ENCODE results near the gene ABHD2. TPM values are rescaled to one million over a fixed set of nuclear protein-coding genes. Genes with fewer than 3 reads are reported as not detected.

ABHD2 gene
- total and polyA plus RNA-seq, 9 of the 15 experiments (the other 6 are each of a cell fraction or from before 2014, with no cell fraction given) = 16.9 to 99.8 (median 47.5) TPM

DNA sequence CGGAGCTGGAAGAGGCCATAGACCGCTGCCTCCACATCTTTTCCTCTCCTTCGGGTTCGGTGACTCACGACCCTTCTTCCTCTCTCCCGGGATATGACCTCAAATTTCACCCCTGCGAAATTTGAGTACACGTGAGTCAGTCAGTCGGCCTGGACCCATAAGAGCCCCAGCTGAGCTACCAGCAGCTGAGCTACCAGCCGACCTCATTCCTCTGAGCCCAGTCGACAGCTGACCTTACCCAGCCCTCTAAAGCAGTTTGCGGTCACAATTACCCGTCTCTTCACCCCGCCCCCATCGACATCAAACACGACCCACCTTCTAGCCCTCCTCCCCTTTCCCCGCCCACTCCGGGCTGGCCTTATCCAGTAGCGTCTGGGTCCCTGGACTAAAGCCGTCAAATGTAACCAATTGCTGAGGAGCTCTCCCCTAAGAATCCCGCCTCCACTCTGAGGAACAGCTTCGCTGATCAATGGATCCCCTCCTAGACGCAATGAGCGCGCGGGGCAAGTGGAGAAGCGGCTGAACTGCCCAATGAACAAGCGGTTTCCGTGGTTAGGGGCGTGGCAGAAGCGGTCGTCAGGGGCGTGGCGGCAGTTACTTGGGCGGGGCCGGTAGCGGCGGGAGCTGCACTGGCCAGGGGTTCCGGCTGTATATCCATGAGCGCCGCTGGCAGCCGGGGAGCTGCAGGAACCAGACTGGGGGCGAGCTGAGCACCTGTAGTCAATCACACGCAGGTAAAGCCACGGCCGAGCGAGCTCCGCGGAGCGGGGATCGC lies at the start of gene ABHD2 (continued):
- TF ChIP-seq, protein P1, sequence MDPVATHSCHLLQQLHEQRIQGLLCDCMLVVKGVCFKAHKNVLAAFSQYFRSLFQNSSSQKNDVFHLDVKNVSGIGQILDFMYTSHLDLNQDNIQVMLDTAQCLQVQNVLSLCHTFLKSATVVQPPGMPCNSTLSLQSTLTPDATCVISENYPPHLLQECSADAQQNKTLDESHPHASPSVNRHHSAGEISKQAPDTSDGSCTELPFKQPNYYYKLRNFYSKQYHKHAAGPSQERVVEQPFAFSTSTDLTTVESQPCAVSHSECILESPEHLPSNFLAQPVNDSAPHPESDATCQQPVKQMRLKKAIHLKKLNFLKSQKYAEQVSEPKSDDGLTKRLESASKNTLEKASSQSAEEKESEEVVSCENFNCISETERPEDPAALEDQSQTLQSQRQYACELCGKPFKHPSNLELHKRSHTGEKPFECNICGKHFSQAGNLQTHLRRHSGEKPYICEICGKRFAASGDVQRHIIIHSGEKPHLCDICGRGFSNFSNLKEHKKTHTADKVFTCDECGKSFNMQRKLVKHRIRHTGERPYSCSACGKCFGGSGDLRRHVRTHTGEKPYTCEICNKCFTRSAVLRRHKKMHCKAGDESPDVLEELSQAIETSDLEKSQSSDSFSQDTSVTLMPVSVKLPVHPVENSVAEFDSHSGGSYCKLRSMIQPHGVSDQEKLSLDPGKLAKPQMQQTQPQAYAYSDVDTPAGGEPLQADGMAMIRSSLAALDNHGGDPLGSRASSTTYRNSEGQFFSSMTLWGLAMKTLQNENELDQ (CRISPR knock-in tag; IDR thresholded peaks at IDR 0.05; ENCODE audit: borderline replicate concordance) = no peak
- TF ChIP-seq NCOA2 (IDR thresholded peaks at IDR 0.05; ENCODE audit: partially characterized antibody in 2 of 2) (no peak), ZNF3 (CRISPR knock-in tag; IDR thresholded peaks at IDR 0.05) (no peak), SMARCC2 (IDR thresholded peaks at IDR 0.05; ENCODE audit: low read depth) (0 out of 2 replicates have a peak, but pooled peaks have one; percentile 18), RBBP5 (IDR thresholded peaks at IDR 0.05; ENCODE audit: borderline replicate concordance, insufficient read depth, low read length, poor library complexity, severe bottlenecking) (peak; percentile 16), CXXC5 (CRISPR knock-in tag; IDR thresholded peaks at IDR 0.05) (peak; percentile 95), TFAM (CRISPR knock-in tag; conservative IDR thresholded peaks at IDR 0.05) (no peak), MAFG (tag; conservative IDR thresholded peaks at IDR 0.05) (no peak), BRCA1 (IDR thresholded peaks at IDR 0.05) (no peak), BRCA1 (CRISPR knock-in tag; IDR thresholded peaks at IDR 0.05) (no peak), PHF21A (IDR thresholded peaks at IDR 0.05; ENCODE audit: borderline replicate concordance, low read depth) (no peak), CREB1 (IDR thresholded peaks at IDR 0.05) (peak; percentile 72; the same call in 1 of the 2 replicates), CREB1 (CRISPR knock-in tag; IDR thresholded peaks at IDR 0.05) (peak; percentile 68; the same call in 1 of the 2 replicates), CEBPG (CRISPR knock-in tag; IDR thresholded peaks at IDR 0.05) (no peak), CEBPG (tag; conservative IDR thresholded peaks at IDR 0.05 in 1 of 2, IDR thresholded peaks at IDR 0.05 in 1 of 2) (no peak), PTBP1 (IDR thresholded peaks at IDR 0.05; ENCODE audit: low read depth, low read length) (no peak), ZNF140 (CRISPR knock-in tag; IDR thresholded peaks at IDR 0.05) (no peak)
- TF ChIP-seq, protein P2, sequence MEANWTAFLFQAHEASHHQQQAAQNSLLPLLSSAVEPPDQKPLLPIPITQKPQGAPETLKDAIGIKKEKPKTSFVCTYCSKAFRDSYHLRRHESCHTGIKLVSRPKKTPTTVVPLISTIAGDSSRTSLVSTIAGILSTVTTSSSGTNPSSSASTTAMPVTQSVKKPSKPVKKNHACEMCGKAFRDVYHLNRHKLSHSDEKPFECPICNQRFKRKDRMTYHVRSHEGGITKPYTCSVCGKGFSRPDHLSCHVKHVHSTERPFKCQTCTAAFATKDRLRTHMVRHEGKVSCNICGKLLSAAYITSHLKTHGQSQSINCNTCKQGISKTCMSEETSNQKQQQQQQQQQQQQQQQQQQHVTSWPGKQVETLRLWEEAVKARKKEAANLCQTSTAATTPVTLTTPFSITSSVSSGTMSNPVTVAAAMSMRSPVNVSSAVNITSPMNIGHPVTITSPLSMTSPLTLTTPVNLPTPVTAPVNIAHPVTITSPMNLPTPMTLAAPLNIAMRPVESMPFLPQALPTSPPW (CRISPR knock-in tag; IDR thresholded peaks at IDR 0.05) = peak; percentile 89
- TF ChIP-seq, protein P3, sequence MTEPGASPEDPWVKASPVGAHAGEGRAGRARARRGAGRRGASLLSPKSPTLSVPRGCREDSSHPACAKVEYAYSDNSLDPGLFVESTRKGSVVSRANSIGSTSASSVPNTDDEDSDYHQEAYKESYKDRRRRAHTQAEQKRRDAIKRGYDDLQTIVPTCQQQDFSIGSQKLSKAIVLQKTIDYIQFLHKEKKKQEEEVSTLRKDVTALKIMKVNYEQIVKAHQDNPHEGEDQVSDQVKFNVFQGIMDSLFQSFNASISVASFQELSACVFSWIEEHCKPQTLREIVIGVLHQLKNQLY (CRISPR knock-in tag; conservative IDR thresholded peaks at IDR 0.05) = no peak
